TTC549 (cell line): Measurements from ENCODE around the gene SERPINB1.

Source experiments
- FAIRE-seq: peaks from 2 replicates; lab custom pipeline; 2012; peaks lifted over from hg19 to GRCh38; lab: Jason Lieb, UNC

Gene SERPINB1

GRCh38 chr6:2791450-2791974 is 50.2 kb downstream of the SERPINB1 start:
- FAIRE-seq = no peak

DNA sequence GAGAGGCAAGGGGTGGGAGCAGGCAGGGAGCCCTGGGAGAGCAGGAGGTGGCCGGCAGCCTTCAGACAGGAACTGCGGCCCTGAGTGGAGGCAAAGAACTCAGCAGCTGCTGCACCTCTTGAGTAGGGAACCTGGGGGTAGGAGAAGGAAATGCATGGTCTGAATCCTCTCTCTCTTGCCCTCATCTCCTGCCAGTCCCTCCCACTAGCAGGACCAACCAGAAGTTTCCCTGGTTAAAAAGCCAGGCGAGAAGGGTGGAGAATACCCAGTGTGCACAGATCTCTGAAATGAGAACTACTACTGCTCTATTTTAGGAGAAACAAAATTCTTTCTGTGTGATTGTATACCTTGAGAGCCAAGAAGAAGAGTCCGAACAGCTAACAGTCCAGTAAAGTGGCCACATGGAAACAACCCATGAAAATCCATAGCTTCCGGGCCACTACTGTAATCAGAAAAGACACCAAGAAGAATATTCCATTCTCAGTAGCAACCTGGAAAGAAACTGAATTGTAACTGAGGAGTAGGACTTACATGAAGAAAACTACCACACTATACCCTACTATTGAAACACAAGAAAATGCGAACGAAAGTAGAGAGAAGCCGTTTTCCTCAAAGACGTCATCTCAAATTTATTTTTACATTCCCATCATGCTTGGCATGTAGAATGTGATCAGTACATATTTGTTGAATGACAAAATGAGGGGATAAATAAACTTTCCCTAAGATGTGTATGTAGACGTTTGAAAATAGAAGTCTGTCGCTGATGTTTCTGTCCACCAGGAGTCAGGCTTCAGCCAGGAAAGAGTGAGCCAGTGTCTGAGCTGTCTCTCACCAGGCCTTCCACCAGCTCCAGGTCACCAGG is 50.8 kb downstream of the SERPINB1 start:
- FAIRE-seq = peak; percentile 76

- FAIRE-seq = no peak
Observed at GRCh38 chr6:2786269-2786668, 55.4 kb downstream of the SERPINB1 start.

- no peak for FAIRE-seq
Observed at GRCh38 chr6:2784930-2785329, 56.7 kb downstream of the SERPINB1 start.

DNA sequence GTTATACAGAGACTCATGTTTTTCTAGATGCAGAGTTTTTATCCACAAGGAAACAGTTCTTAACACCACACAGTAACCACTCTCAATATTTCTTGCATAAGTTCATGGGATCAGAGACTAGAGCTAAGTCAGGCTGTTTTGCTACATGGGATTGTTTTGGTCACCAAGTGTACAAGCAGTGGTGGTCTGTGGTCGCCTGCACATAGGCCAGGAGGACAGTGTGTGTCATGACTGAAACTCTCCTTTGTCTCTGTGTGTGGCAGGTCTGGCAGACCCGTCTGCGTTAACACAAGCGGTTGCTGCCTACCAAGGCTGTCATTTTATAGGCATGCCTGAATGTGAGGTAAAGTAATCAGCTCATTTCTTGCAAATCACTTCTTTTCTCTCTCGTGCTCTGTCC is 57.6 kb downstream of the SERPINB1 start:
- no peak for FAIRE-seq

DNA sequence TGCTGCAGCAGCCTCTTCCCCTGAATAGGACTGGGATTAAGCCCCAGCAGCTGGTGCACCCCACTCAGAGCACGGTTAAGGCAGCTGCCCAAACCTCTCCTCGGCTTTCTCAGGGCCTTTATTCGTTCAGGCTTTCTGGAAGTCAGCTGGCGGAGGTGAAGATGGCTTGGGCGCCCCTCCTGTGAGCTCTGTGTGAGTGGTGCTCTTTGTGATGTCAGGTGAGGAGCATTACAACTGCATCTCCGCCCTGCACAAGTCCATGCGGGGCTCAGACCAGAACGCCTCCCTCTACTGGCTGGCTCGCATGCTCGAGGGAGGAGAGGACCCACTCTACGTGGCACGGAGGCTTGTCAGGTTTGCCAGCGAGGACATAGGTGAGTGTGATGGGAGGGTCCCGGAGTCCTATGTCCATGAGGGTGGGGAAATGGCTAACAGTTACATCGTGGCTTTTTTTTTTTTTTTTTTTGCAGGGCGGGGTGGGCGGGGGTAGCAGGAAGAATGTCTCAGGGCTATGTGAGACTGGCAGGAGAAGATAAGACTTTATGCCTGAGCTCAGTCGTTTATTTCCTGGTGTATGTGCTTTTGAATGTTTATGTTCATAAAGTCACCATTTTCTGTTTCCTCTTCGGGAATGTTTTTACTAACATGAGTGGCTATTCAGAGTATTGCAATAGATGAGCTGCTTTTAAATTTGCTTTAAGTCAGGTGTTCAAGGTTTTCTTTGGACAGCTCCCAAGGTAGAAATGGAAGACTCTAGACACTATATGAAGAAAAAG is 58.3 kb downstream of the SERPINB1 start:
- no peak for FAIRE-seq

- FAIRE-seq = no peak
Observed at GRCh38 chr6:2782825-2783187, 58.9 kb downstream of the SERPINB1 start.

DNA sequence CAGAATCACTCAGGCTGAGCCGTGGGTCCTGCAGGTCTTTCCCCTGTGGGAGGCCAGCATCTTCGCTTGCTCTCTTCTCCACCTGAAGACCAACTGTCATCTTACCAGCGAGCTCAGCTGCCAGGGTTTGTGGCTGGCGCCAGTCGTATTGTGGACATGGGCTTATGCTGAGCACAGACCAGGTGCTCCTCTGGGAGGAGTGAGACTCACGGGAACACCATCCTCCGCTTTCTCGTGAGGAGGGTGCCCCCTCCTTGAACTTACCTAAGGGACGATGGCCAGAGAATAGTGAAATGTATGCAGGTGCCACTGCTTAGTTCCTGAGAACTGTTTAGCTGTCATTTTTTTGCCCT is 59.3 kb downstream of the SERPINB1 start:
- no peak for FAIRE-seq
